Mesothelial cell of epicardium (in vitro differentiated cells): ENCODE measurements around the gene BAHCC1. TPM values are rescaled to one million over a fixed set of nuclear protein-coding genes. Genes with fewer than 3 reads are reported as not detected.

Experiments used
- DNase-seq, 2 experiments: peaks; one replicate each; pipeline ENCODE4 v3.0.0; 2021; ENCODE audit warnings: low spot score in 2 of 2; ENCODE audit not compliant: unreplicated experiment in 2 of 2
- H3K27ac Mint-ChIP-seq: 2 replicates; pipeline ENCODE4 v1.8.0; 2021; ENCODE audit warnings: mixed read lengths
- H3K27me3 Mint-ChIP-seq: 2 replicates; pipeline ENCODE4 v1.8.0; 2021; ENCODE audit warnings: low read depth, mixed read lengths
- H3K36me3 Mint-ChIP-seq: 2 replicates; pipeline ENCODE4 v1.8.0; 2021; ENCODE audit warnings: mixed read lengths
- H3K4me1 Mint-ChIP-seq: 2 replicates; pipeline ENCODE4 v1.8.0; 2021; ENCODE audit warnings: mixed read lengths
- H3K4me3 Mint-ChIP-seq: 2 replicates; pipeline ENCODE4 v1.8.0; 2021; ENCODE audit warnings: mild to moderate bottlenecking, moderate library complexity, mixed read lengths
- H3K9me3 Mint-ChIP-seq: 2 replicates; pipeline ENCODE4 v1.8.0; 2021; ENCODE audit warnings: mixed read lengths
- total RNA-seq: library from RNA; stranded (reverse); gene quantifications from 3 replicates; pipeline ENCODE4 v1.2.1, GENCODE V29; 2021
- TF ChIP-seq, protein P1 (sequence below): fragments of 200-600 bp; sonication (generic); IDR thresholded peaks from one replicate; pipeline ENCODE4 v1.5.0; 2021; ENCODE audit warnings: antibody characterized with exemption; ENCODE audit not compliant: unreplicated experiment

Gene BAHCC1
- total RNA-seq, 1 donor from 2014 or later = 34.9 TPM

DNA sequence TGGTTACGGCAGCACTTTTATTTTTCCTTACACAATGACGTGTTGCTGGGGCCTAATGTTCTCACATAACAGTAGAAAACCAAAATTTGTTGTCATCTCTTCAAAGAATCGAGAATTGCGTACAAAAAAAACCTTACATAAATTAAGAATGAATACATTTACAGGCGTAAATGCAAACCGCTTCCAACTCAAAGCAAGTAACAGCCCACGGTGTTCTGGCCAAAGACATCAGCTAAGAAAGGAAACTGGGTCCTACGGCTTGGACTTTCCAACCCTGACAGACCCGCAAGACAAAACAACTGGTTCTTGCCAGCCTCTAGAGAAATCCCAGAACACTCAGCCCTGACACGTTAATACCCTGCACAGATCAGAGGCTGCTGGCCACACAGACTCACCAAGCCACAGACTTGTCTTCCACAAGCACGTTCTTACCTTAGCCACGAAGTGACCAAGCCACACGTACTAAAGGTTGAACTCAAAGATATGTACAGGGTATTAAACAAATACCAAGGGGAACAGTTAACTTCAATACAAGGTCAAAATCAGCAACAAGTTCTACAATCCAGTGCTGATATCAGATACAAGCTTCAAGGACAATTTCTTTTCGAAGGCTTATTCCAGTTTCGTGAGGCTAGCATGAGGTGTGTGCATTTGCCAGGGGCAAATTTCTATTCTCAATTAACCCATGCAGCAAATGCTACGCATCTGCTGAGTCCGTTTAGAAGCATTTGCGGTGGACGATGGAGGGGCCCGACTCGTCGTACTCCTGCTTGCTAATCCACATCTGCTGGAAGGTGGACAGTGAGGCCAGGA, 114.9 kb downstream of the BAHCC1 start:
- DNase-seq = no peak
- peak overlapping the region; percentile 99 for H3K4me3 Mint-ChIP-seq
- H3K9me3 Mint-ChIP-seq = peaks cover 3% of the 10 kb centered on the region
- peaks cover 44% of the 10 kb centered on the region for H3K36me3 Mint-ChIP-seq
- peaks cover 27% of the 10 kb centered on the region for H3K4me1 Mint-ChIP-seq
- TF ChIP-seq, protein P1, sequence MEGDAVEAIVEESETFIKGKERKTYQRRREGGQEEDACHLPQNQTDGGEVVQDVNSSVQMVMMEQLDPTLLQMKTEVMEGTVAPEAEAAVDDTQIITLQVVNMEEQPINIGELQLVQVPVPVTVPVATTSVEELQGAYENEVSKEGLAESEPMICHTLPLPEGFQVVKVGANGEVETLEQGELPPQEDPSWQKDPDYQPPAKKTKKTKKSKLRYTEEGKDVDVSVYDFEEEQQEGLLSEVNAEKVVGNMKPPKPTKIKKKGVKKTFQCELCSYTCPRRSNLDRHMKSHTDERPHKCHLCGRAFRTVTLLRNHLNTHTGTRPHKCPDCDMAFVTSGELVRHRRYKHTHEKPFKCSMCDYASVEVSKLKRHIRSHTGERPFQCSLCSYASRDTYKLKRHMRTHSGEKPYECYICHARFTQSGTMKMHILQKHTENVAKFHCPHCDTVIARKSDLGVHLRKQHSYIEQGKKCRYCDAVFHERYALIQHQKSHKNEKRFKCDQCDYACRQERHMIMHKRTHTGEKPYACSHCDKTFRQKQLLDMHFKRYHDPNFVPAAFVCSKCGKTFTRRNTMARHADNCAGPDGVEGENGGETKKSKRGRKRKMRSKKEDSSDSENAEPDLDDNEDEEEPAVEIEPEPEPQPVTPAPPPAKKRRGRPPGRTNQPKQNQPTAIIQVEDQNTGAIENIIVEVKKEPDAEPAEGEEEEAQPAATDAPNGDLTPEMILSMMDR = no peak
- no peaks in the 10 kb centered on the region for H3K27me3 Mint-ChIP-seq
- peak overlapping the region; percentile 99 for H3K27ac Mint-ChIP-seq

DNA sequence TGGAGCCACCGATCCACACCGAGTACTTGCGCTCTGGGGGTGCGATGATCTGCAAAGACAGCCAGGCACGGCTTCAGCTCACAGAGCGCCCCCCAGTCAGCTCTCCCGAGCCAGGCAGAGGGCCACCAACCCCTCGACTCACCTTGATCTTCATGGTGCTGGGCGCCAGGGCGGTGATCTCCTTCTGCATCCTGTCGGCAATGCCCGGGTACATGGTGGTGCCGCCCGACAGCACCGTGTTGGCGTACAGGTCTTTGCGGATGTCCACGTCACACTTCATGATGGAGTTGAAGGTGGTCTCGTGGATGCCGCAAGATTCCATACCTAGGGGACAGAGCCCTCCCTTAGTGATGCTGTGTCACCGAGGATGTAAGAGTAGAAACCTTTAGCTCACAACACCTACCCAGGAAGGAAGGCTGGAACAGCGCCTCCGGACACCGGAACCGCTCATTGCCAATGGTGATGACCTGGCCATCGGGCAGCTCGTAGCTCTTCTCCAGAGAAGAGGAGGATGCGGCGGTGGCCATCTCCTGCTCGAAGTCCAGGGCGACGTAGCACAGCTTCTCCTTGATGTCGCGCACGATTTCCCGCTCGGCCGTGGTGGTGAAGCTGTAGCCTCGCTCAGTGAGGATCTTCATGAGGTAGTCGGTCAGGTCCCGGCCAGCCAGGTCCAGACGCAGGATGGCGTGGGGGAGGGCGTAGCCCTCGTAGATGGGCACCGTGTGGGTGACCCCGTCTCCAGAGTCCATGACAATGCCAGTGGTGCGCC, 115.7 kb downstream of the BAHCC1 start:
- Mint-ChIP-seq H3K4me1 (peaks cover 31% of the 10 kb centered on the region), H3K9me3 (peaks cover 3% of the 10 kb centered on the region), H3K36me3 (peaks cover 44% of the 10 kb centered on the region), H3K27me3 (no peaks in the 10 kb centered on the region), H3K27ac (peak overlapping the region; percentile 99), H3K4me3 (peak overlapping the region; percentile 99)
- DNase-seq = no peak
- TF ChIP-seq, protein P1 = no peak

DNA sequence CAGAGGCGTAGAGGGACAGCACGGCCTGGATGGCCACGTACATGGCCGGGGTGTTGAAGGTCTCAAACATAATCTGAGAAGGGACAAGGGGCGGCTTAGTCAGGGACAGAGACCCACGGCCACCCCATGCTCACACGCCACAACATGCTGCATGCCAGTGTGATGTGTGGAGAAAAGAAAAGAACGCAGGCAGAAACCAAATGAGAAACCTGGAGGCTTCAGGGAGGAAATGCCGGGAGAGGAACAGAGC, 116.2 kb downstream of the BAHCC1 start:
- DNase-seq = no peak
- Mint-ChIP-seq H3K27me3 (no peaks in the 10 kb centered on the region), H3K27ac (peak overlapping the region; percentile 99), H3K36me3 (peaks cover 44% of the 10 kb centered on the region), H3K9me3 (peaks cover 3% of the 10 kb centered on the region), H3K4me1 (peaks cover 35% of the 10 kb centered on the region), H3K4me3 (peak overlapping the region; percentile 99)
- TF ChIP-seq, protein P1 = no peak

DNA sequence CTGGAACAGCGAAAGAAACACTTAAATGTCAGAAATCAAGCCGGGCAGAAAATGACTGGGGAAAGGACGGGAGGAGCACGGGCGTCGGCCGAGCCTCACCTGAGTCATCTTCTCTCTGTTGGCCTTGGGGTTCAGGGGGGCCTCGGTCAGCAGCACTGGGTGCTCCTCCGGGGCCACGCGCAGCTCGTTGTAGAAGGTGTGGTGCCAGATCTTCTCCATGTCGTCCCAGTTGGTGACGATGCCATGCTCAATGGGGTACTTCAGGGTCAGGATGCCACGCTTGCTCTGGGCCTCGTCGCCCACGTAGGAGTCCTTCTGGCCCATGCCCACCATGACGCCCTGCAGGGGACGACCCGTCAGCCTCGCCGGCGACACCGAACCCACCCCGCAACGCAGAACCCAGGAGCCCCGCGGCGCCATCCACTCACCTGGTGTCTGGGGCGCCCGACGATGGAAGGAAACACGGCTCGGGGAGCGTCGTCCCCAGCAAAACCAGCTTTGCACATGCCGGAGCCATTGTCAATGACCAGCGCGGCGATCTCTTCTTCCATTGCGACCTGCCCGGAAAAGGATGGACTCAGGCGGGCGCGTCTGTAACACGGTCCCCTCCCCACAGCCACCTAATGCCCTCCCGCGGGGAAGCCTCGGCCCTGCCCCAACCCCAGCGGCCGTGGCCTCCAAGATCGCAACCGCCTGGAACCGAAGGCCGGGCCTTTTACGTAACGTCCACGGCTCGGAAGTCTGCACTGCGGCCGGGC, 116.7 kb downstream of the BAHCC1 start:
- Mint-ChIP-seq H3K4me3 (peak overlapping the region; percentile 99), H3K9me3 (peaks cover 3% of the 10 kb centered on the region), H3K27me3 (no peaks in the 10 kb centered on the region), H3K36me3 (peaks cover 44% of the 10 kb centered on the region), H3K4me1 (peaks cover 39% of the 10 kb centered on the region), H3K27ac (peak overlapping the region; percentile 99)
- TF ChIP-seq, protein P1 = no peak
- DNase-seq = no peak

DNA sequence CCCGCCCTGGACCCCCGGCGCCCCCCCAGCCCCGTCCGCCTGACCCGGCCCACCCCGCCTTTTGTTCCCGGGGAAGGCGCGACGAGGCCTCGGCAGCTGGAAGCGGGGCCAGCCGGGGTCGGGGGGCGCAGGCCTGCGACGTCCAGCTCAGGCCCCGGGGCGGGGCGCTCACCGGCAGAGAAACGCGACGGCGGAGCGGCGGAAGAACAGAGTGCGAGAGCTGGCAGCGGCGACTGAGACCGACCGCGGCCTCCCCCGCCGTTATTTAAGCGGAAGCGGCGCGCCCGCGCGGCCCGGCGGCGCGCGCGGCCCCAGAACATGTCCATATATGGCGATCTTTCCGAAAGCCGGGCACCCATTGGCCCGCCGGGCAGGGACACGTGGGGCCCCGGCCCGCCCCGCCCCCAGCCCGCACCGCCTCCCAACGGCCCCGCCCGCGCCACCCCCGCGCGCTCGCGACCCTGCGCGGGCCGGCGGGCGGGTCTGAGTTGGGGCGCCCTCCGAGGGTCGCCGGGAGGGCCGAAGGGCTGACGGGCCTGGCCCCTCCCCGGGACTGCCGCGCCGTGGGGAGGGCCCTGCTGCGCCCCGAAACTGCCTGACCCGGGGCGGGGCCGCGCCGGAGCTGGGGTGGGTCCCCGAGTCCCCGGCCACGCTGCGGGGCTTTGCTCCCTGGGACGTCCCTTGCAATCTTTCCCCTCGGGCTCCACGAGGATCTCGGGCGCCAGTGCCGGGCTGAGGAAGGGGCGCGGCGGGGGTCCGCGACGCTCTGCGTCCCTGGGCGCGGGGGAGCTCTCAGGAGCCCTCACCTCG, 117.5 kb downstream of the BAHCC1 start, which contains the start of gene ACTG1:
ACTG1 (minus strand) TSS at position 238 of the 810 bp plus-strand sequence. CDS start 445 bp downstream, outside the sequence.
- H3K9me3 Mint-ChIP-seq = peaks cover 2% of the 10 kb centered on the region
- TF ChIP-seq, protein P1 = no peak
- H3K4me3 Mint-ChIP-seq = peak within 1 kb of the TSS; percentile 99
- peak within 1 kb of the TSS; percentile 99 for H3K27ac Mint-ChIP-seq
- H3K27me3 Mint-ChIP-seq = no peaks in the 10 kb centered on the region
- DNase-seq = peak; percentile 87 to 93
- H3K36me3 Mint-ChIP-seq = peaks cover 42% of the 10 kb centered on the region
- peaks cover 38% of the 10 kb centered on the region for H3K4me1 Mint-ChIP-seq
